ENCODE results near the gene PIK3R6.

- TF ChIP-seq CTCF (IDR thresholded peaks at IDR 0.05) (no peak), POLR2A (IDR thresholded peaks at IDR 0.05) (no peak)
Observed at GRCh38 chr17:8830141-8830540, 37.3 kb downstream of the PIK3R6 start.

Measured in esophagus squamous epithelium (tissue), 4 donors.